ENCODE measurements around the gene CDC42EP5. TPM values are rescaled to one million over a fixed set of nuclear protein-coding genes. Genes with fewer than 3 reads are reported as not detected.
A peak's percentile ranks its signal among the peaks of the same experiment; 100 is the strongest.

The CDC42EP5 gene
- total RNA-seq, 1 donor from 2014 or later: 64.2 TPM

- no peak overlapping the region for H3K27ac Mint-ChIP-seq (ENCODE audit: unreplicated experiment)
- peak overlapping the region; percentile 66 for H3K4me3 Mint-ChIP-seq (ENCODE audit: unreplicated experiment)
- Histone ChIP-seq H2AFZ (ENCODE audit: low read depth, low read length) (no peak overlapping the region), H3K9me3 (ENCODE audit: insufficient read depth, low read depth, low read length) (no peaks in the 10 kb centered on the region), H3K9ac (ENCODE audit: low read length) (no peak overlapping the region), H3K27me3 (ENCODE audit: insufficient read depth, low read length) (no peaks in the 10 kb centered on the region), H3K4me3 (ENCODE audit: insufficient read depth, low read depth, low read length) (no peak overlapping the region), H3K79me2 (ENCODE audit: insufficient read depth, low read length) (peaks cover 69% of the 10 kb centered on the region), H3K27ac (ENCODE audit: low read depth, low read length) (no peak overlapping the region), H3K36me3 (ENCODE audit: insufficient read depth, low read length) (peaks cover 22% of the 10 kb centered on the region), H3K4me1 (ENCODE audit: insufficient read depth, low read length) (peaks cover 21% of the 10 kb centered on the region), H3K4me2 (ENCODE audit: low read length) (no peak overlapping the region), H4K20me1 (ENCODE audit: insufficient read depth, low read length) (peaks cover 73% of the 10 kb centered on the region)
- no peaks in the 10 kb centered on the region for H3K27me3 Mint-ChIP-seq (ENCODE audit: low read depth, unreplicated experiment)
- no peaks in the 10 kb centered on the region for H3K9me3 Mint-ChIP-seq (ENCODE audit: unreplicated experiment)
- DNase-seq (ENCODE audit: low read depth) (no peak), FAIRE-seq (no peak)
- H3K36me3 Mint-ChIP-seq (ENCODE audit: low read depth, unreplicated experiment): peaks cover 21% of the 10 kb centered on the region
- peaks cover 8% of the 10 kb centered on the region for H3K4me1 Mint-ChIP-seq (ENCODE audit: low read depth, unreplicated experiment)
- no peak for TF ChIP-seq CTCF (IDR thresholded peaks at IDR 0.05; ENCODE audit: insufficient read depth, low read depth, low read length)
- no peak for TF ChIP-seq EZH2 (IDR thresholded peaks at IDR 0.05; ENCODE audit: insufficient read depth, low read length)
Measured at GRCh38 chr19:54459282-54460229, 13.5 kb downstream of the CDC42EP5 start.

- H3K4me3 Mint-ChIP-seq (ENCODE audit: unreplicated experiment): peak overlapping the region; percentile 66
- no peak for FAIRE-seq
- H3K27me3 Mint-ChIP-seq (ENCODE audit: low read depth, unreplicated experiment): no peaks in the 10 kb centered on the region
- TF ChIP-seq EZH2 (IDR thresholded peaks at IDR 0.05; ENCODE audit: insufficient read depth, low read length): no peak
- no peak for TF ChIP-seq CTCF (IDR thresholded peaks at IDR 0.05; ENCODE audit: insufficient read depth, low read depth, low read length)
- Histone ChIP-seq H3K4me2 (ENCODE audit: low read length) (no peak overlapping the region), H3K9ac (ENCODE audit: low read length) (no peak overlapping the region), H3K36me3 (ENCODE audit: insufficient read depth, low read length) (peaks cover 22% of the 10 kb centered on the region), H3K27ac (ENCODE audit: low read depth, low read length) (no peak overlapping the region), H2AFZ (ENCODE audit: low read depth, low read length) (no peak overlapping the region), H3K9me3 (ENCODE audit: insufficient read depth, low read depth, low read length) (no peaks in the 10 kb centered on the region), H4K20me1 (ENCODE audit: insufficient read depth, low read length) (peaks cover 81% of the 10 kb centered on the region), H3K27me3 (ENCODE audit: insufficient read depth, low read length) (no peaks in the 10 kb centered on the region), H3K79me2 (ENCODE audit: insufficient read depth, low read length) (peaks cover 77% of the 10 kb centered on the region), H3K4me1 (ENCODE audit: insufficient read depth, low read length) (peaks cover 13% of the 10 kb centered on the region), H3K4me3 (ENCODE audit: insufficient read depth, low read depth, low read length) (no peak overlapping the region)
- H3K36me3 Mint-ChIP-seq (ENCODE audit: low read depth, unreplicated experiment): peaks cover 23% of the 10 kb centered on the region
- H3K27ac Mint-ChIP-seq (ENCODE audit: unreplicated experiment): peak overlapping the region; percentile 41
- no peaks in the 10 kb centered on the region for H3K9me3 Mint-ChIP-seq (ENCODE audit: unreplicated experiment)
- peaks cover 5% of the 10 kb centered on the region for H3K4me1 Mint-ChIP-seq (ENCODE audit: low read depth, unreplicated experiment)
- no peak for DNase-seq (ENCODE audit: low read depth)
Measured at GRCh38 chr19:54458648-54459281, 14.3 kb downstream of the CDC42EP5 start.

Data from astrocyte (in vitro differentiated cells and primary cell).